Suprapubic skin (tissue), 4 donors: ENCODE results near the gene TOR4A. TPM values are rescaled to one million over a fixed set of nuclear protein-coding genes. Genes with fewer than 3 reads are reported as not detected.
A peak's percentile ranks its signal among the peaks of the same experiment; 100 is the strongest.
"Not testable (repeated sequence)": the region's sequence is repeated elsewhere in the genome, so short reads cannot be mapped to it uniquely, and the experiment has no call there.

Experiments
- DNase-seq, 2 donors: peaks; one replicate each; pipeline ENCODE4 v3.0.0-alpha.2; 2019; ENCODE audit warnings: low spot score in 2 of 2
- H3K27ac ChIP-seq: fragments of 200-600 bp; sonication (generic); one replicate; pipeline ENCODE4 v1.5.1; 2019
- H3K27me3 ChIP-seq: fragments of 200-600 bp; sonication (generic); one replicate; pipeline ENCODE4 v1.5.1; 2019
- H3K36me3 ChIP-seq: fragments of 200-600 bp; sonication (generic); one replicate; pipeline ENCODE4 v1.5.1; 2019
- H3K4me1 ChIP-seq: fragments of 200-600 bp; sonication (generic); one replicate; pipeline ENCODE4 v1.5.1; 2019
- H3K4me3 ChIP-seq: fragments of 200-600 bp; sonication (generic); one replicate; pipeline ENCODE4 v1.5.1; 2019; ENCODE audit warnings: mild to moderate bottlenecking
- H3K9me3 ChIP-seq: fragments of 200-600 bp; sonication (generic); one replicate; pipeline ENCODE4 v1.5.1; 2019
- CTCF ChIP-seq, 2 donors: fragments of 200-600 bp in 1 of 2; fragments of 450-650 bp in 1 of 2; sonication (generic) in 1 of 2; IDR thresholded peaks; one replicate each; pipeline ENCODE4 v1.5.1; 2016 to 2019; ENCODE audit warnings: antibody characterized with exemption in 2 of 2, mild to moderate bottlenecking in 1 of 2, moderate library complexity in 1 of 2
- EP300 ChIP-seq: sonication (generic); formaldehyde crosslinking; IDR thresholded peaks from one replicate; pipeline ENCODE4 v1.6.1; 2017; ENCODE audit warnings: antibody characterized with exemption
- POLR2A ChIP-seq, 2 donors: fragments of 450-650 bp; IDR thresholded peaks; one replicate each; pipeline ENCODE4 v1.6.1; 2017; ENCODE audit warnings: antibody characterized with exemption in 2 of 2, mild to moderate bottlenecking in 2 of 2, moderate library complexity in 2 of 2
- POLR2AphosphoS5 ChIP-seq, 3 donors: sonication (generic); formaldehyde crosslinking; IDR thresholded peaks; one replicate each; pipeline ENCODE4 v1.6.1; 2017; ENCODE audit warnings: antibody characterized with exemption in 3 of 3
- WGBS: methylation state at CpG from one replicate; pipeline ENCODE4 v1.1.5; 2018; 5-methylcytosine and 5-hydroxymethylcytosine counted together
- total RNA-seq, 4 donors: library from RNA; depleted of rRNA; stranded (reverse); fragments of >200 nt; gene quantifications; one replicate each; pipeline ENCODE4 v1.1.0, GENCODE V29; 2016

The TOR4A gene
- total RNA-seq, 4 donors from 2014 or later: 3.5 to 9.2 (median 4.4) TPM

- H3K27me3 ChIP-seq: peaks cover 47% of the 10 kb centered on the region
- H3K36me3 ChIP-seq: no peaks in the 10 kb centered on the region
- DNase-seq: peak; percentile 93 to 94
- TF ChIP-seq EP300 (no peak), CTCF (IDR thresholded peaks at IDR 0.05) (peak; percentile 96 to 100), POLR2AphosphoS5 (IDR thresholded peaks at IDR 0.05) (no peak), POLR2A (IDR thresholded peaks at IDR 0.05) (no peak)
- peaks cover 45% of the 10 kb centered on the region for H3K4me1 ChIP-seq
- peak overlapping the region; percentile 78 for H3K27ac ChIP-seq
- WGBS: 21% methylated on average over 14 of the region's 31 CpGs
- H3K4me3 ChIP-seq: peak overlapping the region; percentile 24
- no peaks in the 10 kb centered on the region for H3K9me3 ChIP-seq
Observed at GRCh38 chr9:137236238-137236935, 41.1 kb upstream of the TOR4A start.

- H3K9me3 ChIP-seq: no peaks in the 10 kb centered on the region
- peaks cover 41% of the 10 kb centered on the region for H3K27me3 ChIP-seq
- H3K27ac ChIP-seq: peak overlapping the region; percentile 78
- H3K4me3 ChIP-seq: peak overlapping the region; percentile 24
- WGBS: 32% methylated on average over 9 of the region's 11 CpGs
- peaks cover 48% of the 10 kb centered on the region for H3K4me1 ChIP-seq
- TF ChIP-seq POLR2AphosphoS5 (IDR thresholded peaks at IDR 0.05): no peak
- no peak for TF ChIP-seq POLR2A (IDR thresholded peaks at IDR 0.05)
- no peak for TF ChIP-seq CTCF (IDR thresholded peaks at IDR 0.05)
- no peak for TF ChIP-seq EP300
- no peak for DNase-seq
- H3K36me3 ChIP-seq: peaks cover under 1% of the 10 kb centered on the region
Observed at GRCh38 chr9:137236936-137237421, 40.5 kb upstream of the TOR4A start.

- no peak for DNase-seq
- H3K4me3 ChIP-seq: no peak overlapping the region
- no peaks in the 10 kb centered on the region for H3K9me3 ChIP-seq
- peaks cover 30% of the 10 kb centered on the region for H3K27me3 ChIP-seq
- TF ChIP-seq CTCF (IDR thresholded peaks at IDR 0.05) (no peak), POLR2A (IDR thresholded peaks at IDR 0.05) (no peak), EP300 (no peak), POLR2AphosphoS5 (IDR thresholded peaks at IDR 0.05) (no peak)
- H3K4me1 ChIP-seq: peaks cover 58% of the 10 kb centered on the region
- peaks cover 11% of the 10 kb centered on the region for H3K36me3 ChIP-seq
- H3K27ac ChIP-seq: peak overlapping the region; percentile 78
- WGBS: 87% methylated on average over 3 of the region's 13 CpGs
Observed at GRCh38 chr9:137237759-137238726, 39.5 kb upstream of the TOR4A start.

- DNase-seq, H3K9me3 ChIP-seq: not testable (repeated sequence)
- Histone ChIP-seq H3K27ac (peak overlapping the region; percentile 96), H3K4me1 (peaks cover 73% of the 10 kb centered on the region), H3K27me3 (peaks cover 14% of the 10 kb centered on the region), H3K36me3 (peaks cover 15% of the 10 kb centered on the region), H3K4me3 (peak overlapping the region; percentile 88)
- WGBS: 50% methylated on average over 27 of the region's 27 CpGs
Observed at GRCh38 chr9:137239541-137240200, 37.9 kb upstream of the TOR4A start.

- H3K9me3 ChIP-seq: no peaks in the 10 kb centered on the region
- peak overlapping the region; percentile 96 for H3K27ac ChIP-seq
- TF ChIP-seq POLR2AphosphoS5 (IDR thresholded peaks at IDR 0.05) (no peak), CTCF (IDR thresholded peaks at IDR 0.05) (no peak), POLR2A (IDR thresholded peaks at IDR 0.05) (peak in 1 of 2 donors; percentile 28), EP300 (no peak)
- H3K4me1 ChIP-seq: peaks cover 80% of the 10 kb centered on the region
- H3K36me3 ChIP-seq: peaks cover 15% of the 10 kb centered on the region
- H3K4me3 ChIP-seq: peak overlapping the region; percentile 88
- peak; percentile 91 to 93 for DNase-seq
- H3K27me3 ChIP-seq: peaks cover 7% of the 10 kb centered on the region
- WGBS: under 1% methylated on average over 31 of the region's 58 CpGs
Observed at GRCh38 chr9:137240318-137240840, 37.1 kb upstream of the TOR4A start.
